DOHH2 (cell line): ENCODE data around the gene TLE2.
"Not testable (repeated sequence)": the region's sequence is repeated elsewhere in the genome, so short reads cannot be mapped to it uniquely, and the experiment has no call there.

Experiments
- CTCF ChIP-seq: fragments of 200-600 bp; sonication (generic); IDR thresholded peaks from one replicate; pipeline ENCODE4 v1.5.1; 2014; ENCODE audit warnings: antibody characterized with exemption, mild to moderate bottlenecking, low read depth, low read length; ENCODE audit not compliant: poor library complexity, severe bottlenecking
- EZH2phosphoT487 ChIP-seq: fragments of 200-600 bp; sonication (generic); IDR thresholded peaks from 2 replicates; pipeline ENCODE4 v1.6.1; 2017; ENCODE audit warnings: borderline replicate concordance, mild to moderate bottlenecking, antibody characterized with exemption, low read length, moderate library complexity, mixed read lengths

GRCh38 chr19:3012059-3012458, 17.0 kb downstream of the TLE2 start:
- TF ChIP-seq CTCF, EZH2phosphoT487: not testable (repeated sequence)
